Epidermal melanocyte (primary cell): Measurements from ENCODE around the gene CPXM2.

Experiments used
- DNase-seq: peaks from one replicate; pipeline ENCODE4 v3.0.0; 2011; ENCODE audit warnings: low spot score; ENCODE audit not compliant: insufficient read length

The CPXM2 gene

GRCh38 chr10:123774132-123774742, 117.4 kb downstream of the CPXM2 start:
- DNase-seq: no peak

- no peak for DNase-seq
These were observed 118.7 kb downstream of the CPXM2 start for GRCh38 chr10:123772645-123773508.

- no peak for DNase-seq
These were observed 119.5 kb downstream of the CPXM2 start for GRCh38 chr10:123771877-123772644.

DNA sequence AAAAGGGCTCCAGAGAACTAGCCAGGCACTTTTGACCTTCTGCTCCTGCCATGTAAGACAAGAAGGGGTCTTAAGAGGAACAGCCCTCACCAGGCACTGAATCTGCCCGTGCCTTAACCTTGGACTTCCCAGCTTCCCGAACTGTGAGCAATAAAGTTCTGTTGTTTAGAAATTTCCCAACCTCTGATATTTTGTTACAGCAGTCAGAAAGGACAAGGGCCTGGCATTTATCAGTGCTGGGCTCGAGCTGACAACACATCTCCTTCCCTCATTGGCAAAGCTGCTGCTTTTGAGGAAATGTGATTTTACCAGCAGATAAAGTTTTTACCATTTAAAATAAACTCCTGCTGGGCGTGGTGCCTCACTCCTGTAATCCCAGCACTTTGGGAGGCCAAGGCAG, 122.0 kb downstream of the CPXM2 start:
- DNase-seq: no peak

DNA sequence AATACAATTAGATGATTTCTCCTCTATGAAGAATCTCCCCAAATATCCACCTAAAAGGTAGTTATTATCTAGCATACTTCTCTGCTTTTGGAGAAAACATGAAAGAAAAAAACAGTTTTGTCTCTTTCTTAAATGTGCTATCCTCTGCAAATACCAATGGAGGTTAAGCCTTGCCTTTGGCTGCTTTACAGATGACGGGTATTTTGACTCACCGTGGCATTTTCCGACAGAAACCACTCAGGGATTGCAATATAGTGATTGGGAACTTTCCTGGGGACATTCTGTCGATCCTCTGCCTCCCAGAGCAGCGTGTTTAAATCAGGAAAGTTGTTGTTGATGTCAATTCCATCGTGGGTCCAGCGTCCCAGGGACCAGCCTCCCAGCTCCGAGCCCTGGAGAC, 124.8 kb downstream of the CPXM2 start:
- DNase-seq: no peak

DNA sequence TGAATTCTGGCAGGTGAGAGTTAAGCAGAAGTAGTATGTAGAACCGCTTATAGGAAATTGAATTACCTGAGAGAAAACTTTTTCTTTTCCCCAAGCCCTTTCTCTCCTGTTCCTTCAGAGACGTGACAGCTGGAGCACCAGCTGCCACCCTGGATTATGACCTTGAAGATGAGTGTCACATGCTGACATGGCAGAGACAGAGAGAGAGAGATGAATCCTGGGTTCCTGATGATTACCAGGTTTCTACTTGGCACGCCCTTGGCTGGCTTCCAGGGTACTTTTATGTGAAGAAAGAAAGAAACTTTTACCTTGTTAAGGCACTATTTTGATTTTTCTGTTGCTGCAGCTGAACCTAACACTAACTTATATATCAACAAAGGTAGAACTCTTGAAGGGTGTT, 125.6 kb downstream of the CPXM2 start:
- no peak for DNase-seq

GRCh38 chr10:123761666-123762230, 129.9 kb downstream of the CPXM2 start:
- DNase-seq: no peak

DNA sequence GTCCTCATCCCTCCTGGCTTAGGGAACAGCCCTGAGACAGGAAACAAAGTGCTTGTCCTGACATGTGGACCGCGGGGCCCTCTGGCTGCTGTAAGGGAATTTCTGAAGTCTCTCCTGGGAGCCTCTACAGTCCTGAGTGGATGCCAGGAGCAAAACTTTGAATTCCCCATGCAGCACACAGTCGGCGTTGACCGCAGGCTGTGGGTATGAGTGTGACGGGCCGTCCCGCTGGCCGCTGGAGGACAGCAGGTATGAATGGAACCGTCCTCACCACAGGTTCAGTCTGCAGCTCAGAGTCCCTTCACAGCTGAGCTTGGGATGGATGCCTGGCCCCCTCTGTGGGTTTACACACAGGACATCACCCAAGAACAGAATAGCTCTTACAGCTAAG, 130.6 kb downstream of the CPXM2 start:
- no peak for DNase-seq

DNA sequence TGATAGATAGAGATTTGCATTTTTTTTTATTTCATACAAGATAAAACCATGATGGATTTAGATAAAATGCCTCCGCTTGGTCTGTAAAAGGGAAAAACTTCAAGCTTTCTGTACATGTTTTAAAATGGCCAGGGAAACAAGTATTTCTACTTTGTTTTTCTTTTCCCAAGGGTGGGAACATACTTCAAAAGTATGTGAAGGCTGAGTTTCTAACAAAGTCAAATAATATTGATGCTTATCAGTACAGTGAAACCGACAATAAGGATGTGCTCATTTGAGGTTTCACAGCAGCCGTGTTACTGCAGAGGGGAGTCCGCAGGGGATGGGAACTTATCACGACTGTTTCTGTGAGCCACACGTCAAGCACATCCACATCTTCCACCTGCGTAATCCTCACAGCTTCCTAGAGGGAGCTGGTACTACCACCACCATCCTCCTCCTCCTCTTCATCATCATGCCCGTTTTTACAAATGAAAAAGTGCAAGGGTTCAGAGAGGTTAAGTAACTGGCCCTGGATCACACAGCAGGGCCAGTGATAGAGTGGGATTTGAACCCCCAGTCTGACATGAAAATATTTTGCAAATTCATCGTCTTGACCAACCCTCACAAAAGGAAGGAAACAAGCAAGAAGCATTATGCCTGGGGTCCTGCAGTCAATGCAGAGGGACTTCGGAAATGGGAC, 131.1 kb downstream of the CPXM2 start:
- no peak for DNase-seq

- no peak for DNase-seq
These were observed 132.0 kb downstream of the CPXM2 start for GRCh38 chr10:123759501-123760031.

GRCh38 chr10:123759041-123759440, 132.6 kb downstream of the CPXM2 start:
- no peak for DNase-seq

GRCh38 chr10:123757853-123758252, 133.8 kb downstream of the CPXM2 start:
- no peak for DNase-seq

- DNase-seq: no peak
These were observed 136.5 kb downstream of the CPXM2 start for GRCh38 chr10:123755061-123755460.

DNA sequence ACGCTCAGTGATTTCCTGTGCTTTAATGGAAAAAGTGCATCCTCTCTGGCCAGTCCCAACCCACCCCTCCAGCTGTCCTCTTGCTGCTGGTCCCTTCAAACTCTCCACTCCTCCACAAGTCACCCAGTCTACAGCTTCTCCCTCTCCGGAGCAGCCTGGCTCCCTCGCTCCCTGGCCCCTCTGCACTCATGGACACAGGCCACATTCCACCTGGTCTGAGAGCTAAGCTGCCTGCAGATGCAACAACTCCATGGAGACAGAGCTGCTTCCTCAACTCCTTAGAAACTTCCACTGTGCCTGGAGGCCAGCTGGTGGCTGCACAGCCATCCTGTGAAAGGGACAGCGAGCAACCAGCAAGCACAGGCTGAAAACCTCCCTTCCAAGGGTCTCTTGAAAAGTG, 137.5 kb downstream of the CPXM2 start:
- DNase-seq: no peak

DNA sequence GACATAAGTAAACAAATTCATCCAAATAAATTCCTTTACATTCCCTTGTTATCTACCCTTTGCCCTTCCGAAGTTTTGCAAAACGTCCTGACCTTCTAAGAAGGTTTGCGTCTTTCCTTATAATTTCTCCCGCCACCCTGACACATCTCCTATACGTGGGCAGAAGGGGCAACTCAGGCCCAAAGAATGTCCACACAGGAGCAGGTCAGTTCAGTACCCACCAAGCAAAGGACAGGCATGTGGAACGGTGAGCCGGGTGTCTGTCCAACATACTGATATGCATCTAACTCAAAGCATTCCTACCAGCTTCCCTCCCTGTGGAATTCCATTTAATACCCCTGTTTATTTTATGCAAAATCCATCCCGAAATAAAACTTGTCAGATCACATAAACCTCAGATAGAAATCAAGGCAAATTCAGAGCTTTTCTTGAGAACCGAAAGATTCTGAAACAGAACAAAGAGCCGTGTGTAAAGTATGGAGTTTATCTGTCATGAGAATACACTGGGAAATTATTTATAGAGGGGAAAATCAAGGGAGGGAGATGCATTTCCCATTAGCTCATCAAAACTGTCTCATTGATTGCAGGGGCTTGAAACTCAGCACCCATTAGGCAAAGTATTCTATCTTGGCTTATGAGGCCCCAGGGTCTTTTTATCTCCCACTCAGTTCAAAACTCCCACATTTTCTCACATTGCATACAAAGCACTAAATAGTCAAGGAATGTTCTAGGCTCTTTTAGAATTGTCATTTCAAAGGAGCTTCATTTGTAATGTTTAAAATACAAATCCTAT, 140.1 kb downstream of the CPXM2 start:
- DNase-seq: no peak

- DNase-seq: no peak
These were observed 140.7 kb downstream of the CPXM2 start for GRCh38 chr10:123750901-123751300.

DNA sequence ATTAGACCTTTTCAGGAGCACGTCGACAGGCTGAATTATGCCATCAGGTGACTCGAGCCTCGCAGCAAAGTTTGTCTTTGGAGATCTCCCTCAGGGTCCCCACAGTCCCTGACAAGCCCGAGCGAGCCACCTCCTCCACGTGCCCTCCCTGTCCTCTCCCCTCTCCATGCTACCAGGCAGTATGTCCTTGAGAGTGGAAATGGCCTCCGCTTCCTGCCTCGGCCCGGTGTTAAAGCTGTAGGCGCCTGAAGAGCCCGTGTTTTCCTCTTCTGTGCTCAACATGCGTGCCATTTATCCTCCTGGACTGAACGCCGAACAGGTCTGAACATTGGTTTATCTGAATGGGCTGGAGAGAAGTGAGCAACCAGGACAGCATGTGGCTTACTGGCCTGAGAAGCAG, 142.9 kb downstream of the CPXM2 start:
- no peak for DNase-seq

- DNase-seq: no peak
These were observed 144.2 kb downstream of the CPXM2 start for GRCh38 chr10:123747426-123747825.

DNA sequence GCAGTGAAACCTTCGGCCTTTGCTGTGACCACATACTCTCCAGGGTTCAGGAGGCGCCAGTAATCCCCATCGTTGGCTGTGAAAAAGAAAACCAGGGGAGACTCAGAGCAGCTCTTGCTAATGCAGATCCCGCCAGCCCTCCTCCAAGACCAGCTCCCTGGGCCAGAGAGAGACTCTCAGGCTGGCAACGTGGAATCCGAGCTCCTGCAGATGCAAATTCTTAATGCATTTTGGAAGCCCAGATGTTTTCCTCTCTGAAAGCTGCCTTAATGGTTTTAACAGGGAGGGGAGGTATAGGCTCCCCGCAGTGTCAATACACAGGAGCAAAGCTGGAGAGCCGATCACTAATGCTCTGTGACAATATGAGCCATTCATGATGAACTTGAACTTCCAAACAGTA, 144.7 kb downstream of the CPXM2 start:
- DNase-seq: no peak

DNA sequence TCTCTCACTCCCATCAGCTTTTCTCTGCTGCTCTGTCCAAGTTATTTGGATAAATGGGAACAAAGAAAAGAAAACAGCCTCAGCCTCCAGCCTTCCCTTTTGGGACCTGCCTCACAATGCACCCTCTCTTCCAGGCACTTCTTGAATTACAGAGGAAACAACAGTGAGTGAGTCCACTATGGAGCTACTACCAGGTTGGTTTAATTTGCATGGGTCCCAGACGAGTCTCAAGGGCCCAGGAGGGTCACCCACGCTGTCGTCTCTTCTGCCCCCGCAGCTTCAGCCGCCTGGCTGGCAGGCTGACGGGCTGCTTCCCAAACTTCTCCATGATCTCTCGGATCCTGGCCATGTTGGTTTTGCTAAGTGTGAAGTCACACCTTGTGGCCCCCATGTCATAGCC, 145.1 kb downstream of the CPXM2 start:
- DNase-seq: no peak
